ENCODE measurements around the gene CORO2A.

DNA sequence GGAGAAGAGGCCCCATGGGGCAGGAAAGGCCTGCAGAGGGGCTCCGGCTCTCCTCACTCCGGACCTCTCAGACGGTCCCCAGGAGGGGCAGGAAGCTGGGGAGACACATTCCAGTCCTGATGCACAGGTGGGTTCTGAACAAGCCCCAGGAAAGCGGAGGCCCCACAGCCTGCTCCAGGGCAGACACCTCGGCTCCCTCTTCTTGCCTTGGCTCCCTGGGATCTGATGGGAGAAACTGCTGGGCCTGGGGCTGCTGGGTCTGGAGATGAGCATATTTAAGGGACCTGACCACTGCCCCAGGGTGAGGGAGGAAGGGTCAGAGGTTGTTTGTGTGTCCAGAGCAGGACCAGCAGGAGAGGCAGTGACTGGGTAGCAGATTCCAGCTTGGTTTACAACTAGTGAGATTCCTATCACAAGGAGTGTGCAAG is 1.2 kb downstream of the CORO2A start:
- TF ChIP-seq ETV6 (CRISPR knock-in tag; IDR thresholded peaks at IDR 0.05) (no peak), ZBTB21 (CRISPR knock-in tag; IDR thresholded peaks at IDR 0.05; ENCODE audit: borderline replicate concordance) (no peak), TCF7 (CRISPR knock-in tag; IDR thresholded peaks at IDR 0.05; ENCODE audit: low read depth) (no peak), CREB1 (CRISPR knock-in tag; IDR thresholded peaks at IDR 0.05) (no peak), NR2C2 (CRISPR knock-in tag; IDR thresholded peaks at IDR 0.05) (no peak), SOX15 (CRISPR knock-in tag; IDR thresholded peaks at IDR 0.05) (no peak), MYBL2 (CRISPR knock-in tag; IDR thresholded peaks at IDR 0.05) (no peak), JUN (CRISPR knock-in tag; IDR thresholded peaks at IDR 0.05) (no peak), RELA (CRISPR knock-in tag; IDR thresholded peaks at IDR 0.05; ENCODE audit: borderline replicate concordance) (no peak)
- TF ChIP-seq, protein P1, sequence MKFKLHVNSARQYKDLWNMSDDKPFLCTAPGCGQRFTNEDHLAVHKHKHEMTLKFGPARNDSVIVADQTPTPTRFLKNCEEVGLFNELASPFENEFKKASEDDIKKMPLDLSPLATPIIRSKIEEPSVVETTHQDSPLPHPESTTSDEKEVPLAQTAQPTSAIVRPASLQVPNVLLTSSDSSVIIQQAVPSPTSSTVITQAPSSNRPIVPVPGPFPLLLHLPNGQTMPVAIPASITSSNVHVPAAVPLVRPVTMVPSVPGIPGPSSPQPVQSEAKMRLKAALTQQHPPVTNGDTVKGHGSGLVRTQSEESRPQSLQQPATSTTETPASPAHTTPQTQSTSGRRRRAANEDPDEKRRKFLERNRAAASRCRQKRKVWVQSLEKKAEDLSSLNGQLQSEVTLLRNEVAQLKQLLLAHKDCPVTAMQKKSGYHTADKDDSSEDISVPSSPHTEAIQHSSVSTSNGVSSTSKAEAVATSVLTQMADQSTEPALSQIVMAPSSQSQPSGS (CRISPR knock-in tag; IDR thresholded peaks at IDR 0.05; ENCODE audit: borderline replicate concordance, low read depth) = no peak
- TF ChIP-seq, protein P2, sequence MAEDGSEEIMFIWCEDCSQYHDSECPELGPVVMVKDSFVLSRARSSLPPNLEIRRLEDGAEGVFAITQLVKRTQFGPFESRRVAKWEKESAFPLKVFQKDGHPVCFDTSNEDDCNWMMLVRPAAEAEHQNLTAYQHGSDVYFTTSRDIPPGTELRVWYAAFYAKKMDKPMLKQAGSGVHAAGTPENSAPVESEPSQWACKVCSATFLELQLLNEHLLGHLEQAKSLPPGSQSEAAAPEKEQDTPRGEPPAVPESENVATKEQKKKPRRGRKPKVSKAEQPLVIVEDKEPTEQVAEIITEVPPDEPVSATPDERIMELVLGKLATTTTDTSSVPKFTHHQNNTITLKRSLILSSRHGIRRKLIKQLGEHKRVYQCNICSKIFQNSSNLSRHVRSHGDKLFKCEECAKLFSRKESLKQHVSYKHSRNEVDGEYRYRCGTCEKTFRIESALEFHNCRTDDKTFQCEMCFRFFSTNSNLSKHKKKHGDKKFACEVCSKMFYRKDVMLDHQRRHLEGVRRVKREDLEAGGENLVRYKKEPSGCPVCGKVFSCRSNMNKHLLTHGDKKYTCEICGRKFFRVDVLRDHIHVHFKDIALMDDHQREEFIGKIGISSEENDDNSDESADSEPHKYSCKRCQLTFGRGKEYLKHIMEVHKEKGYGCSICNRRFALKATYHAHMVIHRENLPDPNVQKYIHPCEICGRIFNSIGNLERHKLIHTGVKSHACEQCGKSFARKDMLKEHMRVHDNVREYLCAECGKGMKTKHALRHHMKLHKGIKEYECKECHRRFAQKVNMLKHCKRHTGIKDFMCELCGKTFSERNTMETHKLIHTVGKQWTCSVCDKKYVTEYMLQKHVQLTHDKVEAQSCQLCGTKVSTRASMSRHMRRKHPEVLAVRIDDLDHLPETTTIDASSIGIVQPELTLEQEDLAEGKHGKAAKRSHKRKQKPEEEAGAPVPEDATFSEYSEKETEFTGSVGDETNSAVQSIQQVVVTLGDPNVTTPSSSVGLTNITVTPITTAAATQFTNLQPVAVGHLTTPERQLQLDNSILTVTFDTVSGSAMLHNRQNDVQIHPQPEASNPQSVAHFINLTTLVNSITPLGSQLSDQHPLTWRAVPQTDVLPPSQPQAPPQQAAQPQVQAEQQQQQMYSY (CRISPR knock-in tag; IDR thresholded peaks at IDR 0.05) = no peak
- TF ChIP-seq, protein P3, sequence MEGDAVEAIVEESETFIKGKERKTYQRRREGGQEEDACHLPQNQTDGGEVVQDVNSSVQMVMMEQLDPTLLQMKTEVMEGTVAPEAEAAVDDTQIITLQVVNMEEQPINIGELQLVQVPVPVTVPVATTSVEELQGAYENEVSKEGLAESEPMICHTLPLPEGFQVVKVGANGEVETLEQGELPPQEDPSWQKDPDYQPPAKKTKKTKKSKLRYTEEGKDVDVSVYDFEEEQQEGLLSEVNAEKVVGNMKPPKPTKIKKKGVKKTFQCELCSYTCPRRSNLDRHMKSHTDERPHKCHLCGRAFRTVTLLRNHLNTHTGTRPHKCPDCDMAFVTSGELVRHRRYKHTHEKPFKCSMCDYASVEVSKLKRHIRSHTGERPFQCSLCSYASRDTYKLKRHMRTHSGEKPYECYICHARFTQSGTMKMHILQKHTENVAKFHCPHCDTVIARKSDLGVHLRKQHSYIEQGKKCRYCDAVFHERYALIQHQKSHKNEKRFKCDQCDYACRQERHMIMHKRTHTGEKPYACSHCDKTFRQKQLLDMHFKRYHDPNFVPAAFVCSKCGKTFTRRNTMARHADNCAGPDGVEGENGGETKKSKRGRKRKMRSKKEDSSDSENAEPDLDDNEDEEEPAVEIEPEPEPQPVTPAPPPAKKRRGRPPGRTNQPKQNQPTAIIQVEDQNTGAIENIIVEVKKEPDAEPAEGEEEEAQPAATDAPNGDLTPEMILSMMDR (IDR thresholded peaks at IDR 0.05) = no peak
- TF ChIP-seq, protein P4, sequence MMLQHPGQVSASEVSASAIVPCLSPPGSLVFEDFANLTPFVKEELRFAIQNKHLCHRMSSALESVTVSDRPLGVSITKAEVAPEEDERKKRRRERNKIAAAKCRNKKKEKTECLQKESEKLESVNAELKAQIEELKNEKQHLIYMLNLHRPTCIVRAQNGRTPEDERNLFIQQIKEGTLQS (CRISPR knock-in tag; conservative IDR thresholded peaks at IDR 0.05) = no peak
- TF ChIP-seq, protein P5, sequence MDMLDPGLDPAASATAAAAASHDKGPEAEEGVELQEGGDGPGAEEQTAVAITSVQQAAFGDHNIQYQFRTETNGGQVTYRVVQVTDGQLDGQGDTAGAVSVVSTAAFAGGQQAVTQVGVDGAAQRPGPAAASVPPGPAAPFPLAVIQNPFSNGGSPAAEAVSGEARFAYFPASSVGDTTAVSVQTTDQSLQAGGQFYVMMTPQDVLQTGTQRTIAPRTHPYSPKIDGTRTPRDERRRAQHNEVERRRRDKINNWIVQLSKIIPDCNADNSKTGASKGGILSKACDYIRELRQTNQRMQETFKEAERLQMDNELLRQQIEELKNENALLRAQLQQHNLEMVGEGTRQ (CRISPR knock-in tag; IDR thresholded peaks at IDR 0.05) = no peak
